Peyer's patch (tissue), 4 donors: Measurements from ENCODE around the gene IL10RB. TPM values are rescaled to one million over a fixed set of nuclear protein-coding genes. Genes with fewer than 3 reads are reported as not detected.
A peak's percentile ranks its signal among the peaks of the same experiment; 100 is the strongest.
"Not testable (repeated sequence)": the region's sequence is repeated elsewhere in the genome, so short reads cannot be mapped to it uniquely, and the experiment has no call there.

Source experiments
- DNase-seq, 3 donors: peaks; one replicate each; pipeline ENCODE4 v3.0.0-alpha.2; 2017 to 2019
- H3K27ac ChIP-seq, 4 donors: fragments of 200-600 bp; sonication (generic); one replicate each; pipeline ENCODE4 v1.5.1; 2016 to 2019
- H3K27me3 ChIP-seq, 2 donors: fragments of 200-600 bp; sonication (generic); one replicate each; pipeline ENCODE4 v1.5.1; 2019
- H3K36me3 ChIP-seq, 3 donors: fragments of 200-600 bp; sonication (generic); one replicate each; pipeline ENCODE4 v1.5.1; 2016 to 2019
- H3K4me1 ChIP-seq, 4 donors: fragments of 200-600 bp; sonication (generic); one replicate each; pipeline ENCODE4 v1.5.1; 2016 to 2019
- H3K4me3 ChIP-seq, 4 donors: fragments of 200-600 bp; sonication (generic); 1 replicate in 3 of 4; 2 replicates in 1 of 4; pipeline ENCODE4 v1.5.1; 2016 to 2019; ENCODE audit warnings: mild to moderate bottlenecking in 1 of 4
- H3K9me3 ChIP-seq, 4 donors: fragments of 200-600 bp; sonication (generic); one replicate each; pipeline ENCODE4 v1.5.1; 2016 to 2019; ENCODE audit warnings: mild to moderate bottlenecking in 1 of 4
- CTCF ChIP-seq, 6 experiments: fragments of 450-650 bp in 4 of 6; fragments of 200-600 bp in 2 of 6; sonication (generic) in 1 of 6; IDR thresholded peaks; one replicate each; pipeline ENCODE4 v1.5.1; 2017 to 2019; ENCODE audit warnings: antibody characterized with exemption in 6 of 6, mild to moderate bottlenecking in 3 of 6, moderate library complexity in 1 of 6
- POLR2A ChIP-seq, 2 donors: fragments of 450-650 bp; IDR thresholded peaks; one replicate each; pipeline ENCODE4 v1.5.1; 2017; ENCODE audit warnings: antibody characterized with exemption in 2 of 2, mild to moderate bottlenecking in 2 of 2, moderate library complexity in 2 of 2
- total RNA-seq, 4 donors: library from RNA; depleted of rRNA; stranded (reverse); fragments of >200 nt; gene quantifications; one replicate each; pipeline ENCODE4 v1.1.0, GENCODE V29; 2016

Gene IL10RB
- 10 to 100 TPM in 3 of 4 donors, 1 to 10 TPM in 1; 6.6 to 95.6 (median 74.0) TPM for total RNA-seq

GRCh38 chr21:33266050-33266788, at the start of gene IL10RB:
IL10RB (plus strand) TSS chr21:33266367; CDS start chr21:33266466, 99 bp downstream.
- H3K4me1 ChIP-seq = peaks cover 0 to 39% (median 6%) of the 10 kb centered on the region in 4 donors
- TF ChIP-seq POLR2A (IDR thresholded peaks at IDR 0.05) = peak; percentile 62 to 88
- TF ChIP-seq CTCF (IDR thresholded peaks at IDR 0.05) = no peak
- H3K27ac ChIP-seq = peak within 1 kb of the TSS; percentile 88 to 90 (median 90)
- H3K9me3 ChIP-seq = no peaks in the 10 kb centered on the region
- peak; percentile 86 to 92 (median 91) for DNase-seq
- peaks cover 0 to 10% (median 0%) of the 10 kb centered on the region in 3 donors for H3K36me3 ChIP-seq
- H3K4me3 ChIP-seq = peak within 1 kb of the TSS; percentile 69 to 86 (median 80)
- no peaks in the 10 kb centered on the region for H3K27me3 ChIP-seq

GRCh38 chr21:33217138-33217520, 49.0 kb upstream of the IL10RB start:
- Histone ChIP-seq H3K27me3 (no peaks in the 10 kb centered on the region), H3K27ac (peak overlapping the region in 2 of 4 donors; percentile 84 to 85), H3K9me3 (no peaks in the 10 kb centered on the region), H3K36me3 (no peaks in the 10 kb centered on the region), H3K4me1 (peaks cover 0 to 26% (median 9%) of the 10 kb centered on the region in 4 donors), H3K4me3 (no peak overlapping the region)
- no peak for DNase-seq
- TF ChIP-seq CTCF (IDR thresholded peaks at IDR 0.05) = no peak
- no peak for TF ChIP-seq POLR2A (IDR thresholded peaks at IDR 0.05)

- TF ChIP-seq POLR2A (IDR thresholded peaks at IDR 0.05) = no peak
- TF ChIP-seq CTCF (IDR thresholded peaks at IDR 0.05) = no peak
- H3K4me3 ChIP-seq = no peak overlapping the region
- H3K9me3 ChIP-seq = no peaks in the 10 kb centered on the region
- no peak for DNase-seq
- H3K27me3 ChIP-seq = no peaks in the 10 kb centered on the region
- H3K36me3 ChIP-seq = no peaks in the 10 kb centered on the region
- no peak overlapping the region for H3K27ac ChIP-seq
- peaks cover 0 to 24% (median 4%) of the 10 kb centered on the region in 4 donors for H3K4me1 ChIP-seq
These were observed 46.9 kb upstream of the IL10RB start for GRCh38 chr21:33219300-33219699.

GRCh38 chr21:33219954-33220353, 46.2 kb upstream of the IL10RB start:
- TF ChIP-seq POLR2A (IDR thresholded peaks at IDR 0.05) (no peak), CTCF (IDR thresholded peaks at IDR 0.05) (no peak)
- DNase-seq = no peak
- H3K9me3 ChIP-seq = no peaks in the 10 kb centered on the region
- no peak overlapping the region for H3K27ac ChIP-seq
- peaks cover 0 to 19% (median 1%) of the 10 kb centered on the region in 4 donors for H3K4me1 ChIP-seq
- no peak overlapping the region for H3K4me3 ChIP-seq
- H3K36me3 ChIP-seq = no peaks in the 10 kb centered on the region
- no peaks in the 10 kb centered on the region for H3K27me3 ChIP-seq

- H3K9me3 ChIP-seq, H3K36me3 ChIP-seq, H3K27ac ChIP-seq, H3K4me1 ChIP-seq, H3K4me3 ChIP-seq, DNase-seq, H3K27me3 ChIP-seq: not testable (repeated sequence)
These were observed 40.8 kb upstream of the IL10RB start for GRCh38 chr21:33225376-33225775.

- Histone ChIP-seq H3K36me3 (no peaks in the 10 kb centered on the region), H3K4me1 (peaks cover 0 to 18% (median 4%) of the 10 kb centered on the region in 4 donors), H3K9me3 (no peaks in the 10 kb centered on the region), H3K27me3 (no peaks in the 10 kb centered on the region), H3K4me3 (no peak overlapping the region), H3K27ac (no peak overlapping the region)
- DNase-seq = no peak
- TF ChIP-seq CTCF (IDR thresholded peaks at IDR 0.05) (no peak), POLR2A (IDR thresholded peaks at IDR 0.05) (no peak)
These were observed 37.7 kb upstream of the IL10RB start for GRCh38 chr21:33228455-33228854.
